Measurements from ENCODE around the gene KLF16. TPM values are rescaled to one million over a fixed set of nuclear protein-coding genes. Genes with fewer than 3 reads are reported as not detected.
"Not testable (repeated sequence)": the region's sequence is repeated elsewhere in the genome, so short reads cannot be mapped to it uniquely, and the experiment has no call there.

Gene KLF16
- total RNA-seq, 1 donor from 2014 or later, result 15.3 TPM

- TF ChIP-seq CTCF (IDR thresholded peaks at IDR 0.05; ENCODE audit: insufficient read depth, low read length, poor library complexity, severe bottlenecking), result no peak
- no peak for DNase-seq (ENCODE audit: low read depth)
- H3K27me3 ChIP-seq (ENCODE audit: control insufficient read depth, insufficient read depth, low read length), result no peaks in the 10 kb centered on the region
- no peak overlapping the region for H3K4me3 ChIP-seq (ENCODE audit: low read depth, low read length)
- no peaks in the 10 kb centered on the region for H3K36me3 ChIP-seq (ENCODE audit: control insufficient read depth, insufficient read depth, low read length)
These were observed 25.0 kb upstream of the KLF16 start for GRCh38 chr19:1888385-1888784.

- H3K27me3 ChIP-seq (ENCODE audit: control insufficient read depth, insufficient read depth, low read length); H3K36me3 ChIP-seq (ENCODE audit: control insufficient read depth, insufficient read depth, low read length); H3K4me3 ChIP-seq (ENCODE audit: low read depth, low read length); DNase-seq (ENCODE audit: low read depth): not testable (repeated sequence)
These were observed 23.0 kb upstream of the KLF16 start for GRCh38 chr19:1886360-1886759.

GRCh38 chr19:1885398-1886119 is 22.2 kb upstream of the KLF16 start, which contains the start of gene ABHD17A:
ABHD17A (minus strand) TSS chr19:1885496; CDS start chr19:1881566, 3,930 bp downstream.
- H3K36me3 ChIP-seq (ENCODE audit: control insufficient read depth, insufficient read depth, low read length); H3K27me3 ChIP-seq (ENCODE audit: control insufficient read depth, insufficient read depth, low read length): not testable (repeated sequence)
- DNase-seq (ENCODE audit: low read depth), result peak; percentile 66
- H3K4me3 ChIP-seq (ENCODE audit: low read depth, low read length), result peak within 1 kb of the TSS; percentile 76

GRCh38 chr19:1884719-1885334 is 21.4 kb upstream of the KLF16 start:
- Histone ChIP-seq H3K36me3 (ENCODE audit: control insufficient read depth, insufficient read depth, low read length) (no peaks in the 10 kb centered on the region), H3K4me3 (ENCODE audit: low read depth, low read length) (peak overlapping the region; percentile 76), H3K27me3 (ENCODE audit: control insufficient read depth, insufficient read depth, low read length) (no peaks in the 10 kb centered on the region)
- DNase-seq (ENCODE audit: low read depth), result no peak
- no peak for TF ChIP-seq CTCF (IDR thresholded peaks at IDR 0.05; ENCODE audit: insufficient read depth, low read length, poor library complexity, severe bottlenecking)

GRCh38 chr19:1884291-1884718 is 20.9 kb upstream of the KLF16 start:
- H3K4me3 ChIP-seq (ENCODE audit: low read depth, low read length), result peak overlapping the region; percentile 76
- no peak for DNase-seq (ENCODE audit: low read depth)
- TF ChIP-seq CTCF (IDR thresholded peaks at IDR 0.05; ENCODE audit: insufficient read depth, low read length, poor library complexity, severe bottlenecking), result no peak
- no peaks in the 10 kb centered on the region for H3K27me3 ChIP-seq (ENCODE audit: control insufficient read depth, insufficient read depth, low read length)
- no peaks in the 10 kb centered on the region for H3K36me3 ChIP-seq (ENCODE audit: control insufficient read depth, insufficient read depth, low read length)

- no peak for DNase-seq (ENCODE audit: low read depth)
- TF ChIP-seq CTCF (IDR thresholded peaks at IDR 0.05; ENCODE audit: insufficient read depth, low read length, poor library complexity, severe bottlenecking), result no peak
- H3K36me3 ChIP-seq (ENCODE audit: control insufficient read depth, insufficient read depth, low read length), result no peaks in the 10 kb centered on the region
- no peak overlapping the region for H3K4me3 ChIP-seq (ENCODE audit: low read depth, low read length)
- no peaks in the 10 kb centered on the region for H3K27me3 ChIP-seq (ENCODE audit: control insufficient read depth, insufficient read depth, low read length)
These were observed 20.4 kb upstream of the KLF16 start for GRCh38 chr19:1883784-1884183.

All from kidney epithelial cell (primary cell).